Endothelial cell of umbilical vein (primary cell): ENCODE data around the gene UNC119B. TPM values are rescaled to one million over a fixed set of nuclear protein-coding genes. Genes with fewer than 3 reads are reported as not detected.

Source experiments
- BruUV-seq: library from RNA; stranded (reverse); fragments of 400-500 nt; replicated peaks from 2 replicates; lab custom pipeline; 2021; lab: Mats Ljungman, UMichigan
- CTCF ChIA-PET: fragments of 300-600, 350-600 bp; sonication (Branson Sonifier 250); formaldehyde crosslinking; loops from one replicate; lab custom pipeline; 2021; ENCODE audit warnings: antibody characterized with exemption, inconsistent platforms; lab: Charles Lee
- POLR2A ChIA-PET: fragments of 300-600, 350-600 bp; sonication (Branson Sonifier 250); formaldehyde crosslinking; loops from one replicate; lab custom pipeline; 2021; ENCODE audit warnings: antibody characterized with exemption, inconsistent platforms; lab: Charles Lee
- DNase-seq: peaks from one replicate; pipeline ENCODE4 v3.0.0-alpha.2; 2011; ENCODE audit warnings: low read depth, low spot score
- FAIRE-seq: peaks from 2 replicates; lab custom pipeline; 2011; peaks lifted over from hg19 to GRCh38; lab: Jason Lieb, UNC
- H2AFZ ChIP-seq: 2 replicates; pipeline ENCODE4 v1.6.0; 2012; ENCODE audit warnings: low read depth, low read length, control low read depth, inconsistent platforms
- H3K27ac ChIP-seq: 2 replicates; pipeline ENCODE4 v1.5.1; 2011; ENCODE audit warnings: low read depth, mild to moderate bottlenecking, control low read depth, low read length, moderate library complexity; ENCODE audit not compliant: insufficient read depth
- H3K27me3 ChIP-seq, 2 experiments: 2 replicates each; pipeline versions ENCODE4 v1.6.0 to v1.6.1; 2011; ENCODE audit warnings: low read length in 2 of 2, mixed read lengths in 1 of 2; ENCODE audit not compliant: control insufficient read depth in 2 of 2, insufficient read depth in 2 of 2
- H3K36me3 ChIP-seq, 2 experiments: 2 replicates in 1 of 2; 3 replicates in 1 of 2; pipeline ENCODE4 v1.5.1; 2011; ENCODE audit warnings: low read length in 2 of 2, mild to moderate bottlenecking in 1 of 2, moderate library complexity in 1 of 2; ENCODE audit not compliant: control insufficient read depth in 2 of 2, insufficient read depth in 2 of 2; ENCODE audit errors: extremely low read depth in 1 of 2
- H3K4me1 ChIP-seq: 3 replicates; pipeline ENCODE4 v1.5.1; 2011; ENCODE audit warnings: mild to moderate bottlenecking, low read length; ENCODE audit not compliant: control insufficient read depth, insufficient read depth; ENCODE audit errors: extremely low read depth
- H3K4me2 ChIP-seq: 2 replicates; pipeline ENCODE4 v1.6.1; 2011; ENCODE audit warnings: low read length, control low read depth, mixed read lengths; ENCODE audit not compliant: insufficient read depth
- H3K4me3 ChIP-seq, 3 experiments: fragments of 200-600 bp in 1 of 3; sonication (generic), shearing (Covaris generic) in 1 of 3; replicated peaks in 1 of 3; 2 replicates each; pipeline ENCODE4 v1.5.1; 2011 to 2016; ENCODE audit warnings: control low read depth in 3 of 3, low read length in 3 of 3, mild to moderate bottlenecking in 2 of 3, inconsistent platforms in 1 of 3, low read depth in 1 of 3, moderate library complexity in 1 of 3; ENCODE audit not compliant: insufficient read depth in 1 of 3
- H3K79me2 ChIP-seq: 2 replicates; pipeline ENCODE4 v1.6.0; 2012; ENCODE audit warnings: low read length, inconsistent platforms; ENCODE audit not compliant: control insufficient read depth, insufficient read depth
- H3K9ac ChIP-seq: replicated peaks from 2 replicates; pipeline ENCODE3; 2011; ENCODE audit warnings: low read length, control low read depth; ENCODE audit not compliant: insufficient read depth; ENCODE audit errors: extremely low read depth
- H3K9me1 ChIP-seq: replicated peaks from 3 replicates; pipeline ENCODE4 v1.6.0; 2011; ENCODE audit warnings: mild to moderate bottlenecking, low read length; ENCODE audit not compliant: control insufficient read depth, insufficient read depth; ENCODE audit errors: extremely low read depth
- H3K9me3 ChIP-seq: replicated peaks from 2 replicates; pipeline ENCODE4 v1.5.1; 2012; ENCODE audit warnings: low read length, inconsistent platforms; ENCODE audit not compliant: control insufficient read depth, insufficient read depth
- H4K20me1 ChIP-seq: replicated peaks from 2 replicates; pipeline ENCODE3; 2011; ENCODE audit warnings: mild to moderate bottlenecking, low read length; ENCODE audit not compliant: control insufficient read depth, insufficient read depth; ENCODE audit errors: extremely low read depth
- CTCF ChIP-seq, 2 donors: IDR thresholded peaks; 1 replicate in 1 of 2; 2 replicates in 1 of 2; pipeline ENCODE4 v1.5.1; 2011; ENCODE audit warnings: low read length in 2 of 2, mild to moderate bottlenecking in 2 of 2, moderate library complexity in 2 of 2, control low read depth in 1 of 2, inconsistent platforms in 1 of 2, low read depth in 1 of 2; ENCODE audit not compliant: insufficient read depth in 1 of 2; ENCODE audit errors: extremely low read depth in 1 of 2
- EZH2 ChIP-seq: IDR thresholded peaks from 2 replicates; pipeline ENCODE4 v1.6.1; 2012; ENCODE audit warnings: borderline replicate concordance, low read depth, mild to moderate bottlenecking, moderate library complexity, low read length, inconsistent platforms; ENCODE audit not compliant: severe bottlenecking
- FOS ChIP-seq: IDR thresholded peaks from 2 replicates; pipeline ENCODE4 v1.6.1; 2011; ENCODE audit warnings: mild to moderate bottlenecking, low read length, moderate library complexity, borderline replicate concordance; ENCODE audit not compliant: insufficient read depth
- GATA2 ChIP-seq: IDR thresholded peaks from 2 replicates; pipeline ENCODE4 v1.7.0; 2011; ENCODE audit warnings: low read depth, mild to moderate bottlenecking, moderate library complexity, mixed read lengths, low read length; ENCODE audit not compliant: insufficient read length, insufficient read depth
- JUN ChIP-seq: IDR thresholded peaks from 2 replicates; pipeline ENCODE4 v1.6.1; 2011; ENCODE audit warnings: borderline replicate concordance, low read depth; ENCODE audit not compliant: insufficient read length, insufficient read depth
- MAX ChIP-seq: IDR thresholded peaks from 2 replicates; pipeline ENCODE4 v1.6.1; 2011; ENCODE audit not compliant: insufficient read depth, insufficient read length
- MYC ChIP-seq: IDR thresholded peaks from one replicate; pipeline ENCODE4 v1.6.1; 2011; ENCODE audit warnings: mild to moderate bottlenecking, low read depth, low read length
- POLR2A ChIP-seq: IDR thresholded peaks from 2 replicates; pipeline ENCODE4 v1.6.1; 2012; ENCODE audit warnings: low read depth, mild to moderate bottlenecking, control low read depth, low read length
- POLR2AphosphoS5 ChIP-seq: IDR thresholded peaks from 2 replicates; pipeline ENCODE4 v1.6.1; 2012; ENCODE audit warnings: low read depth, mild to moderate bottlenecking, control low read depth, low read length, moderate library complexity; ENCODE audit not compliant: insufficient read depth
- dilution Hi-C: fragments of 300-500 bp; cut with MboI; formaldehyde crosslinking; loops from one replicate; pipeline ENCODE4 v1.15.0; 2019; ENCODE audit warnings: low sequenced_read_pairs; ENCODE audit not compliant: extremely low pct_ligation_motif_present
- intact Hi-C: fragments of 100-400 bp; cut with micrococcal nuclease; formaldehyde crosslinking; loops from one replicate; pipeline ENCODE4 v1.10.0; 2022
- polyA plus RNA-seq, 4 experiments: library from polyadenylated mRNA; depleted of rRNA in 3 of 4; stranded (reverse) in 3 of 4; unstranded in 1 of 4; fragments of >200 nt; gene quantifications; 2 replicates each; pipeline versions ENCODE4 v1.2.1 to v1.2.3, GENCODE V29; 2011 to 2012; ENCODE audit warnings: missing spikeins in 1 of 4
- total RNA-seq: library from RNA; stranded (reverse); gene quantifications from 2 replicates; pipeline ENCODE4 v1.2.3, GENCODE V29; 2021

Gene UNC119B
- total and polyA plus RNA-seq, 2 donors (not counting 3 experiments of a cell fraction or from before 2014, with no cell fraction given): 23.1 to 33.7 TPM

- H3K9ac ChIP-seq: no peak overlapping the region
- no peak overlapping the region for H3K27ac ChIP-seq
- DNase-seq: no peak
- no peaks in the 10 kb centered on the region for H3K79me2 ChIP-seq
- ChIA-PET POLR2A (no interaction called here), CTCF (interaction anchor here (3.4 kb wide), 1 partner anchor 14 kb away, joined by 24 read pairs; no protein-coding TSS in a partner anchor)
- H4K20me1 ChIP-seq: no peaks in the 10 kb centered on the region
- H3K4me1 ChIP-seq: no peaks in the 10 kb centered on the region
- TF ChIP-seq POLR2A (no peak), GATA2 (no peak), POLR2AphosphoS5 (no peak), CTCF (IDR thresholded peaks at IDR 0.05; ENCODE audit: extremely low read depth in 1 of 2, insufficient read depth in 1 of 2, low read depth in 1 of 2, low read length in 2 of 2) (no peak), MAX (no peak), EZH2 (no peak), MYC (no peak), FOS (no peak), JUN (no peak)
- no peaks in the 10 kb centered on the region for H3K9me1 ChIP-seq
- dilution Hi-C loops: no loop called here
- H2AFZ ChIP-seq: no peak overlapping the region
- BruUV-seq: no TSS peak
- no peak overlapping the region for H3K4me3 ChIP-seq
- no peak for FAIRE-seq
- H3K36me3 ChIP-seq: no peaks in the 10 kb centered on the region
- H3K4me2 ChIP-seq: no peak overlapping the region
- H3K27me3 ChIP-seq: peaks cover 2 to 5% of the 10 kb centered on the region in 2 experiments
- no peaks in the 10 kb centered on the region for H3K9me3 ChIP-seq
- intact Hi-C loops: no loop called here
Measured at GRCh38 chr12:120662879-120663278, 47.4 kb upstream of the UNC119B start.
